Mammary epithelial cell (primary cell): ENCODE results near the gene PCDHB11.
"Not testable (repeated sequence)": the region's sequence is repeated elsewhere in the genome, so short reads cannot be mapped to it uniquely, and the experiment has no call there.

ENCODE experiments used
- CTCF ChIP-seq, 2 donors: IDR thresholded peaks in 1 of 2; conservative IDR thresholded peaks in 1 of 2; 2 replicates each; pipeline ENCODE4 v1.5.1; 2011 to 2012; ENCODE audit warnings: inconsistent platforms in 2 of 2, low read length in 2 of 2, mild to moderate bottlenecking in 2 of 2, control low read depth in 1 of 2, low read depth in 1 of 2; ENCODE audit not compliant: insufficient read depth in 1 of 2; ENCODE audit errors: extremely low read depth in 1 of 2
- EZH2 ChIP-seq: IDR thresholded peaks from 2 replicates; pipeline ENCODE4 v1.6.1; 2012; ENCODE audit warnings: low read length, inconsistent platforms, borderline replicate concordance

- not testable (repeated sequence) for TF ChIP-seq CTCF (conservative IDR thresholded peaks at IDR 0.05 in 1 of 2, IDR thresholded peaks at IDR 0.05 in 1 of 2; ENCODE audit: extremely low read depth in 1 of 2, insufficient read depth in 1 of 2, low read depth in 1 of 2, low read length in 2 of 2); EZH2
Observed at GRCh38 chr5:141246971-141247370, 47.5 kb downstream of the PCDHB11 start.
